GM19468 (cell line): ENCODE results near the gene ZNF783.
"Not testable (repeated sequence)": the region's sequence is repeated elsewhere in the genome, so short reads cannot be mapped to it uniquely, and the experiment has no call there.

Experiments used
- ATAC-seq: cut with Tn5 transposase; IDR thresholded peaks from one replicate; pipeline ENCODE4 v1.9.1; 2021; ENCODE audit warnings: mild to moderate bottlenecking, moderate library complexity, moderate number of reproducible peaks; ENCODE audit not compliant: unreplicated experiment; ENCODE audit errors: extremely low read depth

ZNF783 gene

GRCh38 chr7:149321978-149322541 lies 60.1 kb downstream of the ZNF783 start:
- no peak for ATAC-seq

GRCh38 chr7:149322737-149323136 lies 60.7 kb downstream of the ZNF783 start:
- no peak for ATAC-seq

DNA sequence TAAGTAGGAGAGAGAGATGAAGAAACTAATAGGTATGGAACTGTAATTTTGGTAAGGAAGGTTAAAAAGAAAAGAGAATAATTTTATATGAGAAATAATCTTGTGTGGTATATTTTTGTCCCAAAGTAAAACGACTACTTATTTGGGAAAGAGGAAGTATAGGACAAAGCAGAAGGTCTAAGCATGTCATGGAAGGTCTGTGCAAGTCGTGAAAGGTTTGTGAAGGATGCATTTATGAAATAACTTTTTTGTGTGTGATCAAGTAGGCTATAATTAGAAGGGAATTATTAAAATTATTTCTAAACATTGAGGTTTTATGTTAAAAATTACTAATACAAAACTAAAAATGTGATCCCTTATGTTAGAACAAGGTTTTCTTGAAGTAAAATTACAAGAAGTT lies 63.3 kb downstream of the ZNF783 start:
- no peak for ATAC-seq

DNA sequence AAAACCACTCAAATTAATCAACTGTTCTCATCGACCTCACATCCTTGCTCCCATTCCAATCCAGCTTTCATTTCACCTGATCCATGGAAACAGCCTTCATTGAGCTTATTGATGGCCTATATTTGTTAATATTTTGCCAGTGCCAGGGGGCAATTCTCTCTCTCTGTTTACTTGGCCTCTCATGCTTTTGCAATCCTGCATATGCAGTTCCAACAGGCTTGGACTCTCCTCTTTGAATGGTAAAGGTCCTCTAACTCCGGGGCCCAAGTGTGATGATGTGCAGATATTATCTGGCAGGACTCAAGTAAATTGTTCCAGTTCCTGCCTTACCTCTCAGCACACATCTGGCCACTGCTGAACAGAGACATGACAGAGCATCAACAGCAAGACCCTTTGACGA lies 67.3 kb downstream of the ZNF783 start:
- ATAC-seq: no peak

- no peak for ATAC-seq
These were observed 67.9 kb downstream of the ZNF783 start for GRCh38 chr7:149329766-149330334.

DNA sequence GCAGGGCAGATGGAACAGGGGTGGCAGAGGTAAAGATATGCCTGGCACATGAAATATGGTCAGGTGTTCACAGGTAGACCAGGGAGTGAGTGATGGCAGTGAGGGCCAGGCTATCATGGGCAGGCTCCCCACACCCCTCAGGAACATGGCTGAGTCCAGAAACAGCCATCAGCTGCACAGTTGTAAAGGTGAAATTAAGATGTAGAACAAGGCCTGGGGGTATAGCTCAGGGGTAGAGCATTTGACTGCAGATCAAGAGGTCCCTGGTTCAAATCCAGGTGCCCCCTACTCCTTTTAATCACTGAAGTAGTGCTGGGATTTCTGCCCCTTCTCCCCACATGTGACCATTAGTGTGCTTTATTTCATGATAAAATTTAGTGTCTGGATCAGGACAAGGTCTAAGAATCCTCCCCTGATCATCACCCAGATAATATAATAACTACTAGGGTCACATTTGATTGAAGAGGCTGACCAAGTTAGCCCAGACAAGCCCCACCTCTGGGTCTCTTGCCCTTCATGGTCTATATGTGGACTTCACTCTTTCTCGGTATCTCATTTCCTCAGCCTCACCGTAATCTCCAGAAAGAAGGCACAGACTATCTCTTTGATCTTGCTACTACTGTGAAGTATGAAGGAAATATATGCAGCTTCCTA lies 69.0 kb downstream of the ZNF783 start:
- ATAC-seq: no peak

GRCh38 chr7:149332602-149333320 lies 70.8 kb downstream of the ZNF783 start:
- ATAC-seq: not testable (repeated sequence)

GRCh38 chr7:149333321-149333717 lies 71.3 kb downstream of the ZNF783 start:
- no peak for ATAC-seq

DNA sequence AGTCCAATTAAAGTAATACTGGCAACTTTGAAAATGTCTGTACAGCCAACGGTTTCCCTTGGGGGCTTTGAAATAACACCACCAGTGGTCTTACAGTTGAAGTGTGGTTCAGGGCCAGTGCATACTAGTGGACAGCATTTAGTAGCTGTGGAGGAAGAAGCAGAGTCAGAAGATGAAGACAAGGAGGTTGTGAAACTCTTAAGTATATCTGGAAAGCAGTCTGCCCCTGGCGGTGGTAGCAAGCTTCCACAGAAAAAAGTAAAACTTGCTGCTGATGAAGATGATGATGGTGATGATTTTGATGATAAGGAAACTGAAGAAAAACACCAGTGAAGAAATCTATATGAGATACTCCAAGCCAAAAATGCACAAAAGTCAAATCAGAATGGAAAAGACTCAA lies 72.2 kb downstream of the ZNF783 start:
- ATAC-seq: no peak
